A673 (cell line): ENCODE measurements around the gene SBK2. TPM values are rescaled to one million over a fixed set of nuclear protein-coding genes. Genes with fewer than 3 reads are reported as not detected.
"Not testable (repeated sequence)": the region's sequence is repeated elsewhere in the genome, so short reads cannot be mapped to it uniquely, and the experiment has no call there.

ENCODE experiments used
- BruUV-seq: library from RNA; stranded (reverse); fragments of 400-500 nt; replicated peaks from 2 replicates; lab custom pipeline; 2021; lab: Mats Ljungman, UMichigan
- CTCF ChIA-PET: fragments of 300-600 bp; sonication (Branson Sonifier 250); formaldehyde crosslinking; loops from one replicate; lab custom pipeline; 2022; ENCODE audit warnings: antibody characterized with exemption; lab: Charles Lee
- POLR2A ChIA-PET: fragments of 300-600 bp; sonication (Branson Sonifier 250); formaldehyde crosslinking; loops from one replicate; lab custom pipeline; 2022; ENCODE audit warnings: antibody characterized with exemption; ENCODE audit not compliant: low non-redundant PET; lab: Charles Lee
- DNase-seq: peaks from one replicate; pipeline ENCODE4 v3.0.0-alpha.2; 2015; ENCODE audit warnings: low spot score
- H3K27ac ChIP-seq: fragments of 200-600 bp; sonication (generic); 2 replicates; pipeline ENCODE4 v1.5.1; 2016; ENCODE audit warnings: mixed run types, low read depth, mild to moderate bottlenecking, mixed read lengths, antibody characterized with exemption, low read length; ENCODE audit not compliant: poor library complexity, severe bottlenecking
- H3K27me3 ChIP-seq: fragments of 200-600 bp; sonication (generic); replicated peaks from 2 replicates; pipeline ENCODE4 v1.6.1; 2017; ENCODE audit warnings: mixed run types, low read depth, mild to moderate bottlenecking, mixed read lengths, antibody characterized with exemption, low read length; ENCODE audit not compliant: insufficient read depth, poor library complexity
- H3K36me3 ChIP-seq: fragments of 200-600 bp; sonication (generic); 2 replicates; pipeline ENCODE4 v1.6.1; 2016; ENCODE audit warnings: mixed run types, mild to moderate bottlenecking, mixed read lengths, antibody characterized with exemption, low read length; ENCODE audit not compliant: insufficient read depth, poor library complexity, severe bottlenecking
- H3K4me1 ChIP-seq: fragments of 200-600 bp; sonication (generic); 2 replicates; pipeline ENCODE4 v1.6.1; 2017; ENCODE audit warnings: mixed run types, mild to moderate bottlenecking, mixed read lengths, antibody characterized with exemption, low read length; ENCODE audit not compliant: insufficient read depth, poor library complexity, severe bottlenecking
- H3K4me3 ChIP-seq: fragments of 200-600 bp; sonication (generic); 2 replicates; pipeline ENCODE4 v1.5.1; 2016; ENCODE audit warnings: low read depth, mixed run types, mild to moderate bottlenecking, mixed read lengths, low read length; ENCODE audit not compliant: poor library complexity, severe bottlenecking
- H3K9me3 ChIP-seq: fragments of 200-600 bp; sonication (generic); 2 replicates; pipeline ENCODE4 v1.6.1; 2016; ENCODE audit warnings: mixed run types, low read depth, mild to moderate bottlenecking, mixed read lengths, antibody characterized with exemption, low read length; ENCODE audit not compliant: poor library complexity, severe bottlenecking
- EZH2 ChIP-seq: fragments of 200-600 bp; sonication (generic); IDR thresholded peaks from 2 replicates; pipeline ENCODE4 v1.6.1; 2017; ENCODE audit warnings: borderline replicate concordance, low read depth, mild to moderate bottlenecking, mixed read lengths, antibody characterized with exemption, low read length; ENCODE audit not compliant: poor library complexity, severe bottlenecking
- intact Hi-C: fragments of 100-400 bp; cut with micrococcal nuclease; formaldehyde crosslinking; loops from one replicate; pipeline ENCODE4 v1.10.0; 2022; ENCODE audit not compliant: unreplicated experiment
- total RNA-seq: library from RNA; stranded (reverse); gene quantifications from 2 replicates; pipeline ENCODE4 v1.2.3, GENCODE V29; 2021
- TF ChIP-seq, protein P1 (sequence below): fragments of 300-800, 200-600 bp; sonication (generic); conservative IDR thresholded peaks from 2 replicates; pipeline ENCODE4 v1.5.1; 2017; ENCODE audit warnings: low read depth, mild to moderate bottlenecking, antibody characterized with exemption, low read length, moderate library complexity, mixed read lengths

Gene SBK2
- total RNA-seq, 1 experiment from 2014 or later = not detected

DNA sequence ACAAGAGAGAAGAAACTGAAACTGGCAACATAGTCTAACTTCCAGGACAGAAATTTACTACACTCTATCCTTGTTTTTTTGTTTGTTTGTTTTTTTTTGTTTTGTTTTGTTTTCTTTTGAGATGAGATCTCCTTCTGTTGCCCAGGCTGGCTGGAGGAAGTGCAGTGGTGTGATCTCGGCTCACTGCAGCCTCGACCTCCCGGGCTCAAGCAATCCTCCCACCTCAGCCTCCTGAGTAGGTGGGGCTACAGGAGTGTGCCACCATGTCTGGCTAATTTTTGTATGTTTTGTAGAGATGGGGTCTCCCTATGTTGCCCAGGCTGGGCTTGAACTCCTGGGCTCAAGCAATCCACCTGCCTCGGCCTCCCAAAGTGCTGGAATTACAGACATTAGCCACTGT is 45.4 kb upstream of the SBK2 start:
- H3K27me3 ChIP-seq, H3K4me3 ChIP-seq, POLR2A ChIA-PET, H3K9me3 ChIP-seq, CTCF ChIA-PET, BruUV-seq, H3K27ac ChIP-seq, DNase-seq, intact Hi-C loops: not testable (repeated sequence)
- H3K4me1 ChIP-seq = peaks cover 22% of the 10 kb centered on the region
- H3K36me3 ChIP-seq = peaks cover 12% of the 10 kb centered on the region

DNA sequence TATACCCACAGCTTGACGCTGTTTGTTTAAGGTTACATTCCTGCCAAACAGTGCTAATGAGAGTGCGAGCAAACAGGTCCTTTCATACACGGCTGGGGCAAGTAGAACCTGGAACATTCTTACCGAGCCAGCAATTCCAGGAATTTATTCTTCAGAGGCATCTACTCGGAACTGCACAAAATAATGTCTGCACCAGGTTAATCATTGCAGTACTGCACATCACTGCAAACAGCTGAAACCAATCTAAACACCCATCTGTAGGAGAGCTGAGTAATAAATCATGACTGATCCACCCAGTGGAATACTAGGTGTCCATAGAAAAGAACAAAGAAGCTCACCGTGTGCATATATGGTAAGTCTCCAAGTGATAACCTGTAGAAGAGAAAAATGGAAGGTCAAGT is 44.9 kb upstream of the SBK2 start:
- CTCF ChIA-PET = no interaction called here

DNA sequence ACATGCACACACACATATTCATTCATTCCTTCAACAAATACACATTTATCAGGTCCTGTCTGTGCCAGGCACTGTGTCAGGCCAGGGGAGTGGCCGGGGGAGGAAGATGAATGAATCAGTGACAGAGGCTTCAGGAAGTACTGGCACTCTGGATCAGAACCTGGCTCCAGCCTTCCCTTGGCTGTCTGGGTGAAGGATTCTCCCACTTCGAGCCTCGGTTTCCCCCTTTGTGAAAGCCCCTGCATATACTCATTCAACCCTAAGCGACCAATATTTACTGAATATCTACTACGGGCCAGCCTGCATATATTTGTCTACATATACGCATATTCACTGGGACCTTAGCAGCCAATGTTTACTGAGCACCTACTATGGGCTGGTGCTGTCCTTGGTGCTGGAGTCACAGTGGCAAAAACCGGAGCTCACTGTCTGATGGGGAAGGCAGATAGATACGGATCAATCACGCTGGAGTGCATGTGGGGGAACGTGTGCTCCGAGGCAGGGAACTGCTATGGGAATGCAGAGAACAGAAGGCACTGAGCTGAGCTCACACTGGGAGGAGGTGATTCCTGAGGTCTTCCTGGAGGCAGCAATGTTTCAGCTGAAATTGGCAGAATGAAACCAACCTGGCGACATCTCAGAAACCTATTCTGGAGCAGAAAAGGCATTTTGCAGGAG is 44.4 kb upstream of the SBK2 start:
- no peak for DNase-seq
- Histone ChIP-seq H3K4me1 (peaks cover 12% of the 10 kb centered on the region), H3K4me3 (peak overlapping the region; percentile 98), H3K27me3 (no peaks in the 10 kb centered on the region), H3K9me3 (no peaks in the 10 kb centered on the region), H3K36me3 (peaks cover 15% of the 10 kb centered on the region), H3K27ac (peak overlapping the region; percentile 95)
- intact Hi-C loops = no loop called here
- TF ChIP-seq EZH2 = no peak
- TF ChIP-seq, protein P1, sequence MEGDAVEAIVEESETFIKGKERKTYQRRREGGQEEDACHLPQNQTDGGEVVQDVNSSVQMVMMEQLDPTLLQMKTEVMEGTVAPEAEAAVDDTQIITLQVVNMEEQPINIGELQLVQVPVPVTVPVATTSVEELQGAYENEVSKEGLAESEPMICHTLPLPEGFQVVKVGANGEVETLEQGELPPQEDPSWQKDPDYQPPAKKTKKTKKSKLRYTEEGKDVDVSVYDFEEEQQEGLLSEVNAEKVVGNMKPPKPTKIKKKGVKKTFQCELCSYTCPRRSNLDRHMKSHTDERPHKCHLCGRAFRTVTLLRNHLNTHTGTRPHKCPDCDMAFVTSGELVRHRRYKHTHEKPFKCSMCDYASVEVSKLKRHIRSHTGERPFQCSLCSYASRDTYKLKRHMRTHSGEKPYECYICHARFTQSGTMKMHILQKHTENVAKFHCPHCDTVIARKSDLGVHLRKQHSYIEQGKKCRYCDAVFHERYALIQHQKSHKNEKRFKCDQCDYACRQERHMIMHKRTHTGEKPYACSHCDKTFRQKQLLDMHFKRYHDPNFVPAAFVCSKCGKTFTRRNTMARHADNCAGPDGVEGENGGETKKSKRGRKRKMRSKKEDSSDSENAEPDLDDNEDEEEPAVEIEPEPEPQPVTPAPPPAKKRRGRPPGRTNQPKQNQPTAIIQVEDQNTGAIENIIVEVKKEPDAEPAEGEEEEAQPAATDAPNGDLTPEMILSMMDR = no peak
- no TSS peak for BruUV-seq
- ChIA-PET CTCF (no interaction called here), POLR2A (interaction anchor here (0.5 to 0.7 kb wide), 2 partner anchors 18 to 21 kb away, joined by 3 read pairs; partner anchors contain the start of gene FIZ1)

More for the DNA sequence above, 44.9 kb upstream of the SBK2 start:
- no peak overlapping the region for H3K4me3 ChIP-seq
- peaks cover 15% of the 10 kb centered on the region for H3K36me3 ChIP-seq
- H3K27ac ChIP-seq = no peak overlapping the region
- H3K27me3 ChIP-seq = no peaks in the 10 kb centered on the region
- POLR2A ChIA-PET = interaction anchor here (0.5 kb wide), 1 partner anchor 17 kb away, joined by 3 read pairs; the partner anchor contains the start of gene FIZ1
- H3K4me1 ChIP-seq = peaks cover 17% of the 10 kb centered on the region
- no peak for DNase-seq
- TF ChIP-seq EZH2 = no peak
- TF ChIP-seq, protein P1 = no peak
- BruUV-seq = no TSS peak
- intact Hi-C loops = no loop called here
- no peaks in the 10 kb centered on the region for H3K9me3 ChIP-seq
